HEK293T (cell line): ENCODE measurements around the gene CLCN4.

Experiments used
- ELF4 ChIP-seq: fragments of 450-650 bp; IDR thresholded peaks from 2 replicates; pipeline ENCODE4 v1.6.1; 2017; ENCODE audit warnings: antibody characterized with exemption
- HDGF ChIP-seq: fragments of 450-650 bp; IDR thresholded peaks from 2 replicates; pipeline ENCODE4 v1.6.1; 2017; ENCODE audit warnings: antibody characterized with exemption, borderline replicate concordance
- LEF1 ChIP-seq: fragments of 450-650 bp; IDR thresholded peaks from 2 replicates; pipeline ENCODE4 v1.6.1; 2017; ENCODE audit warnings: mild to moderate bottlenecking, borderline replicate concordance
- PKNOX1 ChIP-seq: fragments of 450-650 bp; IDR thresholded peaks from 2 replicates; pipeline ENCODE4 v1.6.1; 2016
- SP1 ChIP-seq: fragments of 450-650 bp; IDR thresholded peaks from 2 replicates; pipeline ENCODE4 v1.6.1; 2017
- SUZ12 ChIP-seq: fragments of 450-650 bp; IDR thresholded peaks from 2 replicates; pipeline ENCODE4 v1.6.1; 2016; ENCODE audit warnings: mild to moderate bottlenecking
- TARDBP ChIP-seq: fragments of 450-650 bp; IDR thresholded peaks from 2 replicates; pipeline ENCODE4 v1.6.1; 2016
- ZNF384 ChIP-seq: fragments of 450-650 bp; IDR thresholded peaks from 2 replicates; pipeline ENCODE4 v1.6.1; 2016

- TF ChIP-seq ELF4 (no peak), SP1 (no peak), SUZ12 (no peak), TARDBP (no peak), HDGF (no peak), ZNF384 (no peak), LEF1 (no peak), PKNOX1 (no peak)
Measured at GRCh38 chrX:10125248-10125615, 31.5 kb upstream of the CLCN4 start.
